ENCODE data around the gene HCRT. TPM values are rescaled to one million over a fixed set of nuclear protein-coding genes. Genes with fewer than 3 reads are reported as not detected.

HCRT gene
- total RNA-seq, 4 donors from 2014 or later = 1.0 TPM; not detected in 3

- no peaks in the 10 kb centered on the region for H3K9me3 ChIP-seq
- DNase-seq = no peak
- no peak for TF ChIP-seq CTCF (IDR thresholded peaks at IDR 0.05)
- no peak for TF ChIP-seq POLR2A (IDR thresholded peaks at IDR 0.05)
- no peak overlapping the region for H3K4me3 ChIP-seq
- H3K27me3 ChIP-seq = no peaks in the 10 kb centered on the region
- H3K4me1 ChIP-seq = no peaks in the 10 kb centered on the region
- no peaks in the 10 kb centered on the region for H3K36me3 ChIP-seq
- intact Hi-C loops (cut with DNase I; ENCODE audit: low total_unique reads) = no loop called here
- no peak overlapping the region for H3K27ac ChIP-seq
Observed at GRCh38 chr17:42163696-42164407, 21.4 kb downstream of the HCRT start.

GRCh38 chr17:42163113-42163512 lies 22.1 kb downstream of the HCRT start:
- Histone ChIP-seq H3K4me1 (no peaks in the 10 kb centered on the region), H3K27me3 (no peaks in the 10 kb centered on the region), H3K36me3 (no peaks in the 10 kb centered on the region), H3K27ac (no peak overlapping the region), H3K4me3 (no peak overlapping the region), H3K9me3 (no peaks in the 10 kb centered on the region)
- intact Hi-C loops (cut with DNase I; ENCODE audit: low total_unique reads) = no loop called here
- TF ChIP-seq CTCF (IDR thresholded peaks at IDR 0.05) = no peak
- no peak for TF ChIP-seq POLR2A (IDR thresholded peaks at IDR 0.05)
- no peak for DNase-seq

GRCh38 chr17:42160531-42160910 lies 24.7 kb downstream of the HCRT start:
- intact Hi-C loops (cut with DNase I; ENCODE audit: low total_unique reads) = no loop called here
- Histone ChIP-seq H3K27ac (no peak overlapping the region), H3K4me3 (no peak overlapping the region), H3K36me3 (no peaks in the 10 kb centered on the region), H3K9me3 (no peaks in the 10 kb centered on the region), H3K27me3 (no peaks in the 10 kb centered on the region), H3K4me1 (no peaks in the 10 kb centered on the region)
- DNase-seq = no peak
- no peak for TF ChIP-seq POLR2A (IDR thresholded peaks at IDR 0.05)
- TF ChIP-seq CTCF (IDR thresholded peaks at IDR 0.05) = no peak

GRCh38 chr17:42159796-42160530 lies 25.3 kb downstream of the HCRT start:
- intact Hi-C loops (cut with DNase I; ENCODE audit: low total_unique reads) = no loop called here
- H3K36me3 ChIP-seq = no peaks in the 10 kb centered on the region
- H3K27me3 ChIP-seq = no peaks in the 10 kb centered on the region
- no peaks in the 10 kb centered on the region for H3K9me3 ChIP-seq
- no peak overlapping the region for H3K27ac ChIP-seq
- H3K4me1 ChIP-seq = no peaks in the 10 kb centered on the region
- H3K4me3 ChIP-seq = no peak overlapping the region
- DNase-seq = no peak
- no peak for TF ChIP-seq CTCF (IDR thresholded peaks at IDR 0.05)
- TF ChIP-seq POLR2A (IDR thresholded peaks at IDR 0.05) = no peak

- TF ChIP-seq POLR2A (IDR thresholded peaks at IDR 0.05) (no peak), CTCF (IDR thresholded peaks at IDR 0.05) (no peak)
- H3K9me3 ChIP-seq = no peaks in the 10 kb centered on the region
- H3K36me3 ChIP-seq = no peaks in the 10 kb centered on the region
- H3K27ac ChIP-seq = peak overlapping the region; percentile 20 to 77
- intact Hi-C loops (cut with DNase I; ENCODE audit: low total_unique reads) = no loop called here
- DNase-seq = no peak
- no peaks in the 10 kb centered on the region for H3K27me3 ChIP-seq
- peak overlapping the region; percentile 69 to 100 for H3K4me3 ChIP-seq
- peaks cover 7 to 8% of the 10 kb centered on the region in 2 donors for H3K4me1 ChIP-seq
Observed at GRCh38 chr17:42155614-42156045, 29.6 kb downstream of the HCRT start.

Data from uterus (tissue), 4 donors.